Activated T-cell treated with anti-CD3 and anti-CD28 coated beads, Interleukin-2, amount 50 U/mL, for 1 hour (primary cell): ENCODE results near the gene GATAD2B.
"Not testable (repeated sequence)": the region's sequence is repeated elsewhere in the genome, so short reads cannot be mapped to it uniquely, and the experiment has no call there.

Experiments
- DNase-seq: peaks from one replicate; pipeline ENCODE4 v3.0.0-alpha.2; 2020

The GATAD2B gene

DNA sequence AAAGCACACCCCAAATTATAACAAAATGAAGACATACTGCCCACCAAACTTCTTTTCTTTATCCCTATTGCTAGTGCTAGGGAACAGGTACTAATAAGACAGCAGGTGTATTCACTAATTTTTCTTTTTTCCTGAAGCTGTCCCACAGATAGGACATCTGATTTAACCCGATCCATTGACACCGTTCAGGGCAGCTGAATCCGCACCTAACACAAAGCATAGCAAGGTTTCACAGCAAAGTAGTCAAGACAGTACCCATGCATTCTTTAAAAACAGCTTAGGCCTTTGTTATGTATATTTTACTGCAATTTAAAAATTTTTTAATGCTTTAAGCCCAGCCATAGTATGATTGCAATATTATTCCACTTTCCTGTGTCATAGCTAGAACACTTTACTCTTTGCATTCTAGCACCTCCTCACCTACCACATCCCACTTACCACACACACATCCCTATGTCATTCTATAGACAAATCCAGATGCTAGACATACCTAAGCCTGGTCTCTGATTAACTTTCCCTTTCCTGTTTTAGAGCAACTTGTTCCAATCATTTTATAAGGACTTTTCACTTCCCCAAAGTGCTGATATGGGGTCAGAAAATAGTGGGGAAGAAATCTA is 40.4 kb downstream of the GATAD2B start:
- no peak for DNase-seq

DNA sequence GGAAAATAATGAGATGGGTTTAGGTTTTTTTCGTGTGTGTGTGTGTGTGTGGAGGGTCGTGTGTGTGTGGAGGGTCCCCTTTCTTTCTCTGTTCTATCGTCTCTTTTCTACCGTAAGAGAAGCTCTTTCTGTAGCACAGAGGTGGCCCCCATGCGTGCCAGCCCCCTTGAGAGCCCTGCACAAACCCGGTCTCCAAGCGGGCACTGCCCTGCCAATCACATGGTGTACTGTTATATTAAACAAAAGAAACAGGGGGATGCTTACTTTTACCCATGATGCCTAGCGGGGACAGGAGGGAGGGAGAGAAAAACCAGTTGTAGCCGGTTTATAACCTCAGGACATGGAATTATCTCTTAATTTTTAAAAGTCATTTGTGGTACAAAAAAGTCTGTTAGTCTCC is 41.0 kb downstream of the GATAD2B start:
- no peak for DNase-seq

DNA sequence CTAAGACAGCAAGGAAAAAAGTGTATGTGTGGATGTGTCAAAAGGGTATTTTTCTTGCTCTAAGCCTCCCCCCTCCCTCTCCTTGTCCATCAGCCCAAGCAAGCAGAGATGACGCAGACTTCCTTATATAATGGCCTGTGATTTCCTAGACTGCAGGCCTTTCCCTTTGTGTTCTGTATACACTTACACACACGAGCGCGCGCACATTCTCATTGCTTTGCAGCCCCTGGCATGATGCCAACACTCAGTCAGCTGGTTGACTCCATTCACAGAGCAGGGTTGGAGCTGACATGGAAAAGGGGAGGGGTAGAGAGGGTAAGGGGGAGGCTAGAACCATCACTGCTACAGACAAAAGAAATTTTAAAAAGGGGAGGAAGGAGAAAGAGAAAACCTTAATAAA is 41.8 kb downstream of the GATAD2B start:
- peak; percentile 54 for DNase-seq

DNA sequence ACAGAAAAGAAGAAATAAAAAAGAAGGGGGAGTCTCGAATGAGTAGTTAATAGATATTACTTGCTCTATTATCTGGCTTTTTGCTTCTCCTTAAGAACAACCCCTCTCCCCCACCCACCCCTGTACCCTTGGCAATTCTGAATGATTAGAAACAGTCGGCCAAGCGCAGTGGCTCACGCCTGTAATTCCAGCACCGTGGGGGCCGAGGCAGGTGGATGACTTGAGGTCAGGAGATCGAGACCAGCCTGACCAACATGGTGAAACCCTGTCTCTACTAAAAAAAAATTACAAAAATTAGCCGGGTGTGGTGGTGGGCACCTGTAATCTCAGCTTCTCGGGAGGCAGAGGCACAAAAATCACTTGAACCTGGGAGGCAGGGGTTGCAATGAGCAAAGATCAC is 42.7 kb downstream of the GATAD2B start:
- DNase-seq: no peak

DNA sequence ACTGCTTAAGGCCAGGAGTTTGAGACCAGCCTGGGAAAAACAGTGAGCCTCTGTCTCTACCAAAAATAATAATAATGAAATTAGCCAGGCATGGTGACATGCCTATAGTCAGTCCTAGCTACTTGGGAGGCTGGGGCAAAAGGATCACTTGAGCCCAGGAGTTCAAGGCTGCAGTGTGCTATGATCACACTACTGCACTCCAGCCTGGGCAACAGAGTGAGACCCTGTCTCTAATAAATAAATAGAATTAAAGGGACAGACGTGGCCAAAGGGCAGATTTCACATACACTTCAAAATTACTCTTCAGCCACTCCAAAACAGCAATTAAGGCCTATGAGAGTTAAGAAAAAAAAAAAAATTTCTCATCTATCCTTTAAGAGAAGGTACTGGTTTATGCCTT is 45.7 kb downstream of the GATAD2B start:
- no peak for DNase-seq

DNA sequence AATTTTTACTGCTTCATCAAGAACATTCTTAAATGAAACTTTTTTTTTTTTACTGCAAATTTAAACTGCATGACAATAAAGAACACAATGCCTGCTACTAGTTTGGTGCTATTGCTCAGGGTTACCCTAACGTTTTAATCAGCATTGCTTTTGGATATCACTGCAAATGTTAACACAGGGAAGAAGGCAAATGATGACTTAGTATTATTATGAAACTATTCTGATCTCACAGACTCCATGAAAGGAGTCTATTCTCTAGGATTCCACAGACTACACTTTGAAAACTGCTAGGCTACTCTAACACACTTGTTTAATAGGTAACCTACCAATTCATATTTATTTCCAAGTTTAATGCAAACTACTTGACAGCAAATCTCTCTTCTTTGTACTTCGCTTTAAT is 49.8 kb downstream of the GATAD2B start:
- DNase-seq: no peak

DNA sequence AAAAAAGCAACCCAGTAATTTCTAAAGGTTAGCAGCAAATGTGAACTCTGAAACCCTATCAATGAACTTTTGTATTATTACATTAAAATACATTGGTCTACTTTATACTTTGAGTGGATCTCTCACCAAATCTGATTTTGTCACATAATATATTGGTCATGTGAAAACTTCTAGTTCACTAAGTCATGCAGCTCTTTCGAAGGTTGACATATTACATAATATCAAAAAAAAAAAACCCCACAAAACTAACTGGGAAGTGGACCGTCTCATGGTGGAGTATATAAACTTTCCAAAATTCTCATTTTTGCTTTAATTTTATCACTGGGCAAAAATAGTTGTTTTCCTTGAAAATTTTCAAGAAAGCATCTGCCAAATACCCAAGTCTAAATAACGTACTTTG is 50.4 kb downstream of the GATAD2B start:
- no peak for DNase-seq

DNA sequence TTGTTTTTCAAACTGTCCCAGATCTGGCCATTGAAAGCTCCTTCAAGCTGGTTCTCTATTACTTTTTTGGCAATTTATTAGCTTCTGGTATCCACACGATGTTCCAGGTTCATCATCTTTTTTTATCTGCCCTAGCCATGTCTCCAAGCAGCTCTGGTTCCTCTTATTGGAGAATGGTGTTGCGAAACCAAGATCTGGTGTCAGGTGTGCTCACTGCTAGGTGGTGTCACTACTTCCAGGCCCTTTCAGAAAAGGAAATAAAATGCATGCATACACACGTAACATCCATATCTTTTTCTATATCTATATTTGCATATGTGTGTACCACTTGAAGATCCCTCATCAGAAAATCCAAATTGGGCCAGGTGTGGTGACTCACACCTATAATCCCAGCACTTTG is 53.3 kb downstream of the GATAD2B start:
- no peak for DNase-seq

DNA sequence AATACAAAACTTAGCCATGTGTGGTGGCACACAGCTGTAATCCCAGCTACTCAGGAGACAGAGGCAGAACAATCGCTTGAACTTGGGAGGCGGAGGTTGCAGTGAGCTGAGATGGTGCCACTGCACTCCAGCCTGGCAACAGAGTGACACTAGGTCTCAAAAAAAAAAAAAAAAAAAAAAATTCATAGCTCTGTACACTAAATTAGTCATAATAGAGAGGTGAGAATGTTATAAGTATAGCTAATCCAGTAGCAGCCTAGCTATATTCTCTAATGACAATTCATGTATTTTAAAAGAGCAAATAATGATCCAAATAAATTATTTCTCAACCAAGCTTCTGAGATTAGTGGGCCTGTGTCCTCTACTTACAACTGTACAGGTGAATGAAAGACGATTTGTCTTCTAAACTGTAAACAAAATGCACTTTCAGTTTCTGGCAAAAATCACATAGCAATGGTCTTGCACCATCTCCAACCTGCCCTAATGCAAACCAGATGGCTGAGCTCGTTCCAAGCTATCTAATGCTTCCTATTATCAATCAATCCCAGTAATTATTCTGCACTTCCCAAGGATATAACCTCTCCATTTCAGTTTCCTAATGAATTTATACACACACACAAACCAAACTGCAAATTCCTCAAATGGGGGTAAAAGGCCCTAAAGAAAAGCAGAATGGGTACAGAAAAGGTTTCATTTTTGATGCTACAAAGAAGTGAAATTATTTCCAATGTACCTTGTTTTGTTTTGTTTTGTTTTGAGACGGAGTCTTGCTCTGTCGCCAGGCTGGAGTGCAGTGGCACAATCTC is 56.5 kb downstream of the GATAD2B start:
- no peak for DNase-seq

DNA sequence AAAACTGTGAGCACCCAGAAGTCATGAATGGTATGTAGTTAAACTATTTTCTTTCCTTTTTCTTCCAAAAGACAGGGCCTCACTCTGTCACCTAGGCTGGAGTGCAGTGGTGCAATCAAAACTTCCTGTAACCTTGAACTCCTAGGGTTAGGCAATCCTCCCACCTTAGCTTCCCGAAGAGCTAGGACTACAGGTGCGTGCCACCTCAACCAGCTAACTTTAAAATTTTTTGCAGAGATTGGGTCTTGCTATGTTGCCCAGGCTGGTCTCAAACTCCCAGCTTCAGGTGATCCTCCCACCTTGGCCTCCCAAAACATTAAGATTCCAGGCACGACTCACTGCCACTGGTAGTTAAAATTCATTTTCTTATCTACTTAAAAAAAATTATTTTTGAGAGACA is 62.5 kb downstream of the GATAD2B start:
- no peak for DNase-seq

DNA sequence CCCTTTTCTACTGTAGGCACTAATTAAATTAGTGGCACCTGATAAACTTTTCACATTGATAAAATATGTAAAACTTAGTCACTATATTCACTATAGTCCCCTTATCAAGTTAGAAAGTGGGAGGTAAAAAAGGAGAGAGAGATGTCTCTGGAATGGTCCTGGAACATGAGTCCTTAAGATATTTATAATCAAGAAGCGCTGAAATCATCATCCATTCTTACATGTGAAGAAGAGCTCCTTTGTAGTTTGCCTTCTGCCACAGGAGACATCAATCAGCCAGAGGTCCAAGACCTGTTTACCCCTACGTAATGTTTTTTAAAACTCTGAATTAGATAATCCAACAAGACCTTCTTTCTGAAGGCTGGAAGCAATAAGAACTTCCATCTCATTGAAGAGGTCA is 65.3 kb downstream of the GATAD2B start:
- DNase-seq: no peak

DNA sequence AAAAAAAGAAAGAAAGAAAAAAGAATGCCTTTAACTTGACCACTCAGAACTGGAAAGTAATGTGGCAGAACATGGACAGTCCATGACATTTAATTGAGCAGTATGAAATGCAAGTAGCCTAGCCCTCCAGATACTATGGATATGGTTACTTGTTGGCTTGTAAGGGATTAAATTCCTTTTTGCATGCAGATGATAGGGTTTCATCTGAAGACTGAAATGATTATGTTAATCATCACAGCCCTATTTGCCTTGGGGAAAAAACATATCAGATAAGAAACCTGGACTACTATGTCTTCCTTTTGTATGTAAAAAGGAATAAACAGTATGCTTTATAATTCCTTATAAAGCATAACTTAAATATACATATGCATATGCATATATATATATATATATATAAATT is 66.0 kb downstream of the GATAD2B start:
- no peak for DNase-seq

DNA sequence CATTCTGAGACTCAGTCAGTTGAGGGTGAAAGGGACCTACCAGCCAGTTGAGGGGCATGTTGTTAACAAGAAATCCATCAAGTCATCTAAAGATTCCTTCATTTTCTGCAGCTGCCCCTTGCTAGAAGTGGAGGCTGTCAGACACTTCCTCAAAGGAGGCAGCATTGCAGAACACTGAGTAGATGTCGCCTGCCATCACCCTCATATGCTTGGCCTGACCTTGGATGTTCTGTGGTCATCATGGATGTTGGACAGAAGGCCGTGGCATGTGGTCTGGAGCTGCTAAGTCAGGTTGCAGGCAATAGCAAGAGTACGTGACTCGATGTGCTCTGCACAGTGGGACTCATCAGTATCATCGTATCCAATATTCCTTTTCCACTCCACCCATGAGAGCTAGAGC is 70.6 kb downstream of the GATAD2B start:
- DNase-seq: no peak

DNA sequence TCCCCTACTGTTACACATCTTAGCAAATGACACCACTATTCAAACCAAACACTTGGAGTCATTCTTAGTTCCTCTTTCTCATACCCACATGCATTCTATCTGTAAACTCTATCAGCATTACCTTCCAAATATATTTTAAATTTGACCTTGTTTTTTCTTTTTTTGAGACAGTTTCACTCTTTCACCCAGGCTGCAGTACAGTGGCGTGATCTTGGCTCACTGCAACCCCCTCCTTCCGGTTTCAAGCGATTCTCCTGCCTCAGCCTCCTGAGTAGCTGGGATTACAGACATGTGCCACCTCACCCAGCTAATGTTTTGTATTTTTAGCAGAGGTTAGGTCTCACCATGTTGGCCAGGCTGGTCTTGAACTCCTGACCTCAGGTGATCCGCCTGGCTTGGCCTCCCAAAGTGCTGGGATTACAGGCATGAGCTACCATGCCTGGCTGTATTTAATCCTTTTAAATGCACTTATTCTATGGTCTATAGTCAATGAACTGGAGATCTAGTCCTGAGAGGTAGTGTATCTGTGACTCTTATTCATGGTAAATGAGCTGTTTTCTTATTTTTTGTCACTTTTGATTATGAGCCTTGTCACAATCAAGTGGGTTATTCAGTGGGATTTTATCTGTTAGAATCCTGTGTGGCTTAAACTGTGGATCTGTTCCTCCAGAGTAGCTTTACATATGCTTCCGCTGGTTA is 73.1 kb downstream of the GATAD2B start:
- no peak for DNase-seq

DNA sequence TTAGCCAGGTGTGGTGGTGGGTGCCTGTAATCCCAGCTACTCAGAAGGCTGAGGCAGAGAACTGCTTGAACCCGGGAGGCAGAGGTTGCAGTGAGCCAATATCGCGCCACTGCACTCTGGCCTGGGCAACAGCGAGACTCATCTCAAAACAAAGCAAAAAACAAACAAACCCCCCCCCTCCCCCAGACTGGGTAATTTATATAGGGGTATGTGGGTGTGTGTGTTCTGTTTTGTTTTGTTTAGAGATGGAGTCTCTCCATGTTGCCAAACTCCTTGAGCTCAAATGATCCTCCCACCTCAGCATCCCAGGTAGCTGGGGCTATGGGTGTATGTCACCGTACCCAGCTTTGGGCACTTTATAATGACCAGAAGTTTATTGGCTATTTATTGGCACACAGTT is 74.0 kb downstream of the GATAD2B start:
- no peak for DNase-seq

DNA sequence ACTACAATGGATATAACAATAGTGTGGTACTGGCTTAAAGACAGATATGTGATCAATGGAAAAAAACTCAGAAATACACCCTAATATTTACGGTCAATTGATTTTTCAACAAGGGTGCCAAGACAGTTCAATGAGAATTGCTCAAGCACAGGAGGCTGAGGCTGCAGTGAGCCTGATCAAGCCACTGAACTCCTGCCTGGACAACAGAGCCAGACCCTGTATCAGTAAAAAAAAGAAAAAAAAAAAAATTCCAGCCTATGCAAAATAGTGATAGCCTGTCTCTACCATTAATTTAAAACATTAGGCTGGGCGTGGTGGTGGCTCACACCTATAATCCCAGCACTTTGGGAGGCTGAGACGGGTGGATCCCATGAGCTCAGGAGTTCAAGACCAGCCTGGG is 77.6 kb downstream of the GATAD2B start:
- no peak for DNase-seq

DNA sequence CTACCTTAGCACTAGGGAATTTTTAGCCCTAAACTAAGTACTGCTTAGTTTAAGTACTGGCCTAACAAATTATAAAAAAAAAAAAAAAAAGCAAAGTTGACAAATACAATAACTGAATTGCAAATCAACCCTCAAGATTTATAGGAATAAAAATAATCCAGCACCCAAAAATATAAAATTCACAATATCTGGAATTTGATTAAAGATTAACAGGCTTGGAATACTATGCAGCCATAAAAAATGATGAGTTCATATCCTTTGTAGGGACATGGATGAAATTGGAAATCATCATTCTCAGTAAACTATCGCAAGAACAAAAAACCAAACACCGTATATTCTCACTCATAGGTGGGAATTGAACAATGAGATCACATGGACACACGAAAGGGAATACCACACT is 78.4 kb downstream of the GATAD2B start:
- not testable (repeated sequence) for DNase-seq

DNA sequence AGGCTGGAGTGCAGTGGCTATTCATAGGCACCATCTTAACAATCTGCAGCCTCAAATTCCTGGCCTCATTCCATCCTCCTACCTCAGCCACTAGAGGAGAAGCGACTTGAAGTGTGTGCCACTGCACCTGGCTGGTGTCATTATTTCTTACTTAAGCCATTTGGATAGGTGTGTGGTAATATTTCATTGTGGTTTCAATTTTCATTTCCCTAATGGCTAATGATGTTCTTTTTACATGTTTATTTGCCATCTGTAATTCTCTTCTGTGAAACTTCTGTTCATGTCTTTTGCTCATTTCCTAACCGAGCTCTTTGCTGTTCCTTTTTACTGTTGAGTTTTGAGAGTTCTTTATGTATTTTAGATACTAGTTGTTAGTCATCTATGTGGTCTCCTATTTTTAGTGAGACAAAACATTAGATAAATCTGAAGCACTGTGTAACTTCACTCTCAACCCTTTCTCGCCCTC is 80.7 kb downstream of the GATAD2B start:
- no peak for DNase-seq

DNA sequence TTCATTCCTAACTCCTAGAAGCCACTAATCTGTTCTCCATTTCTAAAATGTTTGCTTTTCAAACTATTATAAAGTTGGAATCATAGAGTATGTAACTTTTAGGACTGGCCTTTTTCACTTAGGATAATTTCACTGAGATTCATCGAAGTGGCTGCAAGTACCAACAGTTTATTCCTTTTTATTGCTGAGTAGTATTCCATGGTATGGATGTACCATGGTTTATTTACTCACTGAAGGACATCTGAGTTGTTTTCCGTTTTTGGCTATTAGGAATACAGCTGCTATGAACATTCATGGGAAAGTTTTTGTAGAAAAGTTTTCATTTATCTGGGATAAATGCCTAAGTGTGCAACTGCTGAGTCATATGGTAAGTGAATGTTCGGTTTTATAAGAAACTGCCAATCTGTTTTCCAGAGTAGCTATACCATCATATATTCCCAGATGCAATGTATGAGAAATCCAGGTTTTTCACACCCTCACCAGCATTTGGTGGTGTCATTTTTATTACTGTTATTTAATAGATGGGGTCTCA is 81.2 kb downstream of the GATAD2B start:
- no peak for DNase-seq

DNA sequence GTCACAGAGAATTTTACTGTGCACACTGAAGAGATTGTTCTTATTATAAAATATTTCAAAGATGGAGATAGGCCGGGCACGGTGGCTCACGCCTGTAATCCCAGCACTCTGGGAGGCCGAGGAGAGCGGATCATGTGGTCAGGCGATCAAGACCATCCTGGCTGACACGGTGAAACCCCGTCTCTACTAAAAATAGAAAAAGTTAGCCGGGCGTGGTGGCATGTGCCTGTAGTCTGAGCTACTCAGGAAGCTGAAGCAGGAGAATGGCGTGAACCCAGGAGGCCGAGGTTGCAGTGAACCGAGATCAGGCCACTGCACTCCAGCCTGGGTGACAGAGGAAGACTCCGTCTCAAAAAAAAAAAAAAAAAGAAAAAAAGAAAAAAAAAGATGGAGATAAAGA is 82.0 kb downstream of the GATAD2B start:
- not testable (repeated sequence) for DNase-seq

DNA sequence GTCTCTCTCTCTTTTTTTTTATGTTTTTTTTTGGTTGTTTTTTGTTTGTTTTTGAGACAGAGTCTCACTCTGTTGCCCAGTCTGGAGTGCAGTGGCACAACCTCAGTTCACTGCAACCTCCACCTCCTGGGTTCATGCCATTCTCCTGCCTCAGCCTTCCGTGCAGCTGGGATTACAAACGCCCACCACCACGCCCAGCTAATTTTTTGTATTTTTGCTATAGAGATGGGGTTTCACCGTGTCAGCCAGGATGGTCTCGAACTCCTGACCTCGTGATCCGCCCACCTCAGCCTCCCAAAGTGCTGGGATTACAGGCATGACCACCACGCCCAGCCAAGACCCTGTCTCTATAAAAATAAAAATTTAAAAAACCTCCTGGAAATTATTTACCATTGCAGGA is 88.8 kb downstream of the GATAD2B start:
- DNase-seq: not testable (repeated sequence)

DNA sequence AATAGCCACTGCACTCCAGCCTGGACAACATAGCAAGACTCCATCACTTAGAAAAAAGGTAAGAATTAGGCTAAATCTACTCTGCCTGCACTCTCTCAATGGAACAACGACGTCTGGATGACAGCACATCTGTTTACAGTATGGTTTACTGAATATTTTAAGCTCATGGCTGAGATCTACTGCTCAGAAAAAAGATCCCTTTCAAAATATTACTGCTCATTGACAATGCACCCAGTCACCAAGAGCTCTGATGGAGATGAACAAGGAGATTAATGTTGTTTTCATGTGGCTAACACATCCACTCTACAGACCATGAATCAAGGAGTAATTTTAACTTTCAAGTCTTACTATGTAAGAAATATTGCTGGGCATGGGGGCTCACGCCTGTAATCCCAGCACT is 89.6 kb downstream of the GATAD2B start:
- no peak for DNase-seq

DNA sequence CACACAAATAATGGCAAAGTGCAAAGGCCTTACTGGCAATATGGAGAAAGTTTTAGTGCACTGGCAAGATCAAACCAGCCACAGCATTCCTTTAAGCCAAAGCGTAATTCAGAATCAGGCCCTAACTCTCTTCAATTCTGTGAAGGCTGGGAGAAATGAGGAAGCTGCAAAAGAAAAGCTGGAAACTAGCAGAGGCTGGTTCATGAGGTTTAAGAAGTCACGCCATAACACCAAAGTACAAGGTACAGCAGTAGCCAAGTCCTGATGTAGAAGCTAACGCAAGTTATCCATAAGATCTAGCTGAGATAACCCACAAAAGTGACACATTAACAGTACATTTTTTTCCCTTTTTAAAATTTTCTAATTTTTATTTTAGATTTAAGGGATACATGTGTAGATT is 90.5 kb downstream of the GATAD2B start:
- DNase-seq: no peak

DNA sequence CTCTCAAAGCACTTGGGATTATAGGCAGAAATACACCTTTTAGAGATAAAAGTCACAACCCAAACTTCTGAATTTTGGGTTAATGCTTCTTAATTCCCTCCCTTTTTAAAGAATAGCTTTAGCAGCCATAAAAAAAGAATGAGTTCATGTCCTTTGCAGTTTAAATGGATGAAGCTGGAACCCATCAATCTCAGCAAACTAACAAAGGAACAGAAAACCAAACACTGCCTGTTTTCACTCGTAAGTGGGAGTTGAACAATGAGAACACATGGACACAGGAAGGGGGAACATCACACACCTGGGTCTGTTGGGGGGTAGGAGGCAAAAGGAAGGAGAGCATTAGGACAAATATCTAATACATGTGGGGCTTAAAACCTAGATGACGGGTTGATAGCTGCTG is 91.7 kb downstream of the GATAD2B start:
- no peak for DNase-seq
